Measurements from ENCODE around the gene EXOC1L. TPM values are rescaled to one million over a fixed set of nuclear protein-coding genes. Genes with fewer than 3 reads are reported as not detected.

Gene EXOC1L, protein sequence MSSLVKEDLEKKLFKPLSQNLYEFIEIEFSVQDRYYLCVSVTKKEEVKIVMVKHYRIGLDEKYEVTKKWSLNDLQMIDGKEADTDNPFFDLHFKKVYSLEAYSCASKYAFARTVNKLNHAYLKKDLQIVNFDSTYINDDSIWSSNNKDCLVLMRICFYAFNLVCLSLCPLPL
- 0.09 TPM in 1 of 2 replicates, not detected in the other for total RNA-seq

DNA sequence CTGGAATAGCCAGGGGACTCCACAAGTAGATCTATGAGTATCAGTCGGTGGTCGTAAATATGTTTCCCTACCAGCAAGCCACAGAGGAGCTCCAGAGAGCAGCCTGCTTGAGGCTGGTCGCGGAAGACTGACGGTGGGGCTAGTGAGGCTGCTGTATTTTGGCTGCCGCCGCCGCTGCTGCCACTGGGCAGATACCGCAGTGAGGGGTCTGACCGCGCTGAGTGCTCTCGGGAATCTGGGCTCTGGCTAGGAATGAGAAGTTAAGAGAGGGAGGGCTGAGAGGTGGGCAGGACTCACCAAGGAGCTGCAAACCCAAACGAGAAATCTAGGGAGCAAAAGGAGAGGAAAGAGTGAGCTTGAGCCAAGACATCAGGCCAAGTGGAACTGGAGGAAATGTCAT, at the start of gene EXOC1L:
EXOC1L (plus strand) TSS at position 157 of the 400 bp plus-strand sequence; CDS start at position 394, 237 bp downstream.

GRCh38 chr4:55853484-55854046, 34.0 kb downstream of the EXOC1L start, which contains the start of gene EXOC1:
Gene EXOC1, plus strand, starts transcription at chr4:55853648. Its CDS starts 4,676 bp downstream, at chr4:55858324.

Other genes starting within 250 kb of the EXOC1L start
- not detected in 2 replicates for gene PDCL2, start 227.5 kb upstream of the EXOC1L start, total RNA-seq
- not detected in 2 replicates for gene NMU, start 183.5 kb upstream of the EXOC1L start, total RNA-seq
- gene EXOC1, start 33.9 kb downstream of the EXOC1L start, total RNA-seq: 41.3 and 50.2 TPM in 2 replicates
- 3.9 and 4.7 TPM in 2 replicates for gene CEP135, start 129.2 kb downstream of the EXOC1L start, total RNA-seq

Data from bronchial smooth muscle cell (primary cell).